ENCODE results near the gene NIM1K.

DNA sequence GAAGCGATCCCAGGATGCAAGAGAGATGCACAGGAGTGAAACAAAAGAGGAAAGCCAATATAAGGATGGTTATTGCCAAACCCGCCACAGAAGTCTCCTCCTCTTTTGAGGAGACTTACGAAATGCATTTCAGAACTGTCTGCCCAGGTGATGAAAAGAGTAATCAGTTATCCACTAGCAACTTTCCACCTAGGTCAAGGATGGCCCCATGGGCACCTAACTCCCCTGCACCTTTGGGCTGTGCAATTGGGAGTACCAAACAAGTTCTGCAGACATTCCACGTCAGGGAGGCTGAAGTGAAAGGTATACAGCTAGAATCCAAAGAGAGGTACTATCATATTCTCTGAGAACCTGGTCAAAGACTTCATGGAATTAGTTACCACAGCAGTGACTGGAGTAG is 95.5 kb downstream of the NIM1K start:
- TF ChIP-seq CREM (IDR thresholded peaks at IDR 0.05; ENCODE audit: low read depth) = no peak
- no peak for TF ChIP-seq YY1 (IDR thresholded peaks at IDR 0.05; ENCODE audit: low read depth, low read length)
- TF ChIP-seq, protein P1, sequence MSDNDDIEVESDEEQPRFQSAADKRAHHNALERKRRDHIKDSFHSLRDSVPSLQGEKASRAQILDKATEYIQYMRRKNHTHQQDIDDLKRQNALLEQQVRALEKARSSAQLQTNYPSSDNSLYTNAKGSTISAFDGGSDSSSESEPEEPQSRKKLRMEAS (IDR thresholded peaks at IDR 0.05; ENCODE audit: low read depth, low read length) = no peak
